ENCODE measurements around the gene CSK.

- TF ChIP-seq POLR2A (IDR thresholded peaks at IDR 0.05): no peak
- TF ChIP-seq CTCF (IDR thresholded peaks at IDR 0.05): no peak
Observed at GRCh38 chr15:74828835-74829234, 47.0 kb downstream of the CSK start.
